HCT116 (cell line): ENCODE measurements around the gene SPCS3.

Experiments
- CEBPB ChIP-seq: IDR thresholded peaks from 2 replicates; pipeline ENCODE4 v1.6.1; 2012; ENCODE audit warnings: low read depth
- CTCF ChIP-seq, 3 experiments: fragments of 200-600 bp in 1 of 3; sonication (generic) in 1 of 3; IDR thresholded peaks in 2 of 3; conservative IDR thresholded peaks in 1 of 3; 2 replicates each; pipeline ENCODE4 v1.5.1; 2012 to 2017; ENCODE audit warnings: low read depth in 2 of 3, low read length in 2 of 3, antibody characterized with exemption in 1 of 3, borderline replicate concordance in 1 of 3, control low read depth in 1 of 3, mild to moderate bottlenecking in 1 of 3, mixed read lengths in 1 of 3, mixed run types in 1 of 3, moderate library complexity in 1 of 3; ENCODE audit not compliant: insufficient read depth in 1 of 3
- POLR2A ChIP-seq: IDR thresholded peaks from 2 replicates; pipeline ENCODE4 v1.7.0; 2011; ENCODE audit warnings: borderline replicate concordance; ENCODE audit not compliant: insufficient read depth, insufficient read length; ENCODE audit errors: extremely low read depth
- POLR2AphosphoS5 ChIP-seq: IDR thresholded peaks from 2 replicates; pipeline ENCODE4 v1.6.1; 2011; ENCODE audit warnings: mild to moderate bottlenecking, low read depth, low read length, moderate library complexity
- RAD21 ChIP-seq: IDR thresholded peaks from 2 replicates; pipeline ENCODE4 v1.6.1; 2012; ENCODE audit warnings: low read depth, mild to moderate bottlenecking
- ZBTB33 ChIP-seq: IDR thresholded peaks from 2 replicates; pipeline ENCODE4 v1.6.1; 2011; ENCODE audit warnings: mild to moderate bottlenecking, low read length, moderate library complexity; ENCODE audit not compliant: insufficient replicate concordance; ENCODE audit errors: extremely low read depth

DNA sequence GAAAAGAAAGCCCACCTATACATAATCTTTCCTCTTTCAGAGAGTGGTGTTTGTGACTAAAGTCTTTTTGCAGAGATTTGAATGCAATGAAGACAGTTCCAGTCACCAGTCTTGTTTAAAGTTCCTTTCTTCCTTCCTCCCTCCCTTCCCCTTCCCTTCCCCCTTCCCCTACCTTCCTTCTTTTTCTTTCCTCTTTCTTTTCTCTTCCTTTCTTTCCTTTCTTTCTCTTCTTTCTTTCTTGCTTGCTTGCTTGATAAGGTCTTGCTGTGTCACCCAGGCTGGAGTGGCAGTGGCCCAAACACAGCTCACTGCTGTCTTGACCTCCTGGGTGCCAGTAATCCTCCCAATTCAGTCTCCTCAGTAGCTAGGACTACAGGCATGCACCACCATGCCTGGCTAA, 31.7 kb upstream of the SPCS3 start:
- TF ChIP-seq POLR2A: no peak
- TF ChIP-seq CTCF (IDR thresholded peaks at IDR 0.05 in 2 of 3, conservative IDR thresholded peaks at IDR 0.05 in 1 of 3; ENCODE audit: borderline replicate concordance in 1 of 3, insufficient read depth in 1 of 3, low read depth in 2 of 3, low read length in 2 of 3): no peak
- no peak for TF ChIP-seq CEBPB
- no peak for TF ChIP-seq ZBTB33
- TF ChIP-seq POLR2AphosphoS5: no peak
- no peak for TF ChIP-seq RAD21
